Activated CD4-positive, alpha-beta T cell treated with anti-CD3 and anti-CD28 coated beads for 36 hours (primary cell): Measurements from ENCODE around the gene TBCC. TPM values are rescaled to one million over a fixed set of nuclear protein-coding genes. Genes with fewer than 3 reads are reported as not detected.
"Not testable (repeated sequence)": the region's sequence is repeated elsewhere in the genome, so short reads cannot be mapped to it uniquely, and the experiment has no call there.

Experiments
- ATAC-seq: fragments of 200-7000 bp; cut with Tn5 transposase; one replicate; pipeline ENCODE4 v1.10.0; 2021; ENCODE audit warnings: mild to moderate bottlenecking, moderate library complexity
- CTCF ChIA-PET: fragments of 350-600 bp; sonication (Branson Sonifier 250); formaldehyde crosslinking; loops from one replicate; lab custom pipeline; 2021; ENCODE audit warnings: antibody characterized with exemption; lab: Charles Lee
- POLR2A ChIA-PET: fragments of 350-600 bp; sonication (Branson Sonifier 250); formaldehyde crosslinking; loops from one replicate; lab custom pipeline; 2021; ENCODE audit warnings: antibody characterized with exemption, inconsistent platforms; lab: Charles Lee
- DNase-seq: peaks from one replicate; pipeline ENCODE4 v3.0.0-alpha.2; 2020
- H3K27ac Mint-ChIP-seq: one replicate; pipeline ENCODE4 v1.8.0; 2021; ENCODE audit warnings: mixed read lengths
- H3K27me3 Mint-ChIP-seq: one replicate; pipeline ENCODE4 v1.8.0; 2021; ENCODE audit warnings: mixed read lengths
- H3K36me3 Mint-ChIP-seq: one replicate; pipeline ENCODE4 v1.8.0; 2021; ENCODE audit warnings: low read depth, mixed read lengths
- H3K4me1 Mint-ChIP-seq: one replicate; pipeline ENCODE4 v1.8.0; 2021; ENCODE audit warnings: mixed read lengths
- H3K4me3 Mint-ChIP-seq: one replicate; pipeline ENCODE4 v1.8.0; 2021; ENCODE audit warnings: mild to moderate bottlenecking, moderate library complexity, mixed read lengths
- H3K9me3 Mint-ChIP-seq: one replicate; pipeline ENCODE4 v1.8.0; 2021; ENCODE audit warnings: low read depth, mixed read lengths
- intact Hi-C, 2 experiments: fragments of 100-400 bp; cut with DNase I in 1 of 2; cut with micrococcal nuclease in 1 of 2; formaldehyde crosslinking; loops; one replicate each; pipeline versions ENCODE4 v1.14.2 to v1.15.1; 2022 to 2024; cut with DNase I, micrococcal nuclease
- total RNA-seq, 2 experiments: library from RNA; stranded (reverse); gene quantifications; one replicate each; pipeline ENCODE4 v1.2.3, GENCODE V29; 2021

The TBCC gene
- total RNA-seq, 2 experiments from 2014 or later: 14.7 to 15.3 TPM

GRCh38 chr6:42733867-42734481 lies 11.9 kb downstream of the TBCC start:
- H3K27me3 Mint-ChIP-seq, intact Hi-C loops, H3K4me1 Mint-ChIP-seq, H3K4me3 Mint-ChIP-seq, H3K27ac Mint-ChIP-seq, DNase-seq, H3K9me3 Mint-ChIP-seq, ATAC-seq, H3K36me3 Mint-ChIP-seq, POLR2A ChIA-PET: not testable (repeated sequence)
- CTCF ChIA-PET: interaction anchor here (0.6 to 1.3 kb wide), 2 partner anchors 8 to 275 kb away, joined by 3 to 4 read pairs; no protein-coding TSS in a partner anchor

- no peak for ATAC-seq
- H3K36me3 Mint-ChIP-seq: no peaks in the 10 kb centered on the region
- H3K27ac Mint-ChIP-seq: no peak overlapping the region
- ChIA-PET CTCF (interaction anchor here (0.5 to 1.8 kb wide), 6 partner anchors 17 to 150 kb away, joined by 3 to 13 read pairs (median 4); partner anchors contain the start of gene RPL7L1), POLR2A (interaction anchor here (0.6 kb wide), 1 partner anchor 59 kb away, joined by 4 read pairs; no protein-coding TSS in a partner anchor)
- no peak overlapping the region for H3K4me3 Mint-ChIP-seq
- peaks cover 19% of the 10 kb centered on the region for H3K4me1 Mint-ChIP-seq
- no peaks in the 10 kb centered on the region for H3K9me3 Mint-ChIP-seq
- no peak for DNase-seq
- intact Hi-C loops: no loop called here
- H3K27me3 Mint-ChIP-seq: no peaks in the 10 kb centered on the region
These were observed 16.2 kb downstream of the TBCC start for GRCh38 chr6:42729731-42730130.

GRCh38 chr6:42727627-42728026 lies 18.3 kb downstream of the TBCC start:
- peak overlapping the region; percentile 69 for H3K4me3 Mint-ChIP-seq
- DNase-seq (no peak), ATAC-seq (no peak)
- peaks cover 19% of the 10 kb centered on the region for H3K4me1 Mint-ChIP-seq
- ChIA-PET POLR2A (interaction anchor here (0.5 to 2.6 kb wide), 4 partner anchors 18 to 152 kb away, joined by 3 to 12 read pairs (median 4); partner anchors contain the start of genes RPL7L1 and TBCC), CTCF (interaction anchor here (0.6 to 4.5 kb wide), 19 partner anchors 10 to 169 kb away, joined by 3 to 54 read pairs (median 6); partner anchors contain the start of gene TBCC)
- peak overlapping the region; percentile 95 for H3K27ac Mint-ChIP-seq
- intact Hi-C loops: loop anchor here in 1 of 2 experiments (2.0 kb wide), 1 partner anchor 171 kb away; no protein-coding TSS in a partner anchor
- H3K9me3 Mint-ChIP-seq: no peaks in the 10 kb centered on the region
- no peaks in the 10 kb centered on the region for H3K36me3 Mint-ChIP-seq
- no peaks in the 10 kb centered on the region for H3K27me3 Mint-ChIP-seq

- Mint-ChIP-seq H3K27ac (peak overlapping the region; percentile 95), H3K36me3 (no peaks in the 10 kb centered on the region), H3K9me3 (no peaks in the 10 kb centered on the region), H3K27me3 (no peaks in the 10 kb centered on the region), H3K4me1 (peaks cover 19% of the 10 kb centered on the region), H3K4me3 (peak overlapping the region; percentile 69)
- CTCF ChIA-PET: interaction anchor here (0.6 to 4.5 kb wide), 34 partner anchors 7 to 648 kb away, joined by 3 to 54 read pairs (median 5); partner anchors contain the start of genes RPL7L1 and TBCC
- POLR2A ChIA-PET: interaction anchor here (0.5 to 2.6 kb wide), 5 partner anchors 19 to 158 kb away, joined by 3 to 12 read pairs (median 4); partner anchors contain the start of genes RPL7L1 and TBCC
- peak; percentile 2 for ATAC-seq
- intact Hi-C loops: loop anchor here in 1 of 2 experiments (2.0 kb wide), 1 partner anchor 172 kb away; no protein-coding TSS in a partner anchor
- DNase-seq: peak; percentile 21
These were observed 18.8 kb downstream of the TBCC start for GRCh38 chr6:42727087-42727611.

- H3K27ac Mint-ChIP-seq: peak overlapping the region; percentile 95
- no peaks in the 10 kb centered on the region for H3K27me3 Mint-ChIP-seq
- H3K4me1 Mint-ChIP-seq: peaks cover 19% of the 10 kb centered on the region
- CTCF ChIA-PET: interaction anchor here (0.6 to 4.5 kb wide), 53 partner anchors 8 to 994 kb away, joined by 3 to 54 read pairs (median 4); partner anchors contain the start of genes RPL7L1 and TBCC
- peak overlapping the region; percentile 69 for H3K4me3 Mint-ChIP-seq
- peak; percentile 98 for ATAC-seq
- no peaks in the 10 kb centered on the region for H3K9me3 Mint-ChIP-seq
- no peaks in the 10 kb centered on the region for H3K36me3 Mint-ChIP-seq
- intact Hi-C loops: loop anchor here (1.0 to 2.0 kb wide), 6 partner anchors 20 to 173 kb away; partner anchors contain the start of genes TBCC (in 2 of the 2) and RPL7L1 (in 1 of the 2)
- POLR2A ChIA-PET: interaction anchor here (0.6 to 2.6 kb wide), 4 partner anchors 19 to 159 kb away, joined by 3 to 12 read pairs (median 4); partner anchors contain the start of gene TBCC
- peak; percentile 85 for DNase-seq
These were observed 19.3 kb downstream of the TBCC start for GRCh38 chr6:42726485-42727086.

- Mint-ChIP-seq H3K27me3 (no peaks in the 10 kb centered on the region), H3K27ac (peak overlapping the region; percentile 95), H3K4me1 (peaks cover 19% of the 10 kb centered on the region), H3K9me3 (no peaks in the 10 kb centered on the region), H3K36me3 (no peaks in the 10 kb centered on the region), H3K4me3 (peak overlapping the region; percentile 69)
- ATAC-seq (no peak), DNase-seq (no peak)
- ChIA-PET POLR2A (interaction anchor here (0.6 to 2.6 kb wide), 5 partner anchors 20 to 159 kb away, joined by 3 to 12 read pairs (median 5); partner anchors contain the start of gene TBCC), CTCF (interaction anchor here (0.5 to 4.5 kb wide), 52 partner anchors 8 to 994 kb away, joined by 3 to 54 read pairs (median 4); partner anchors contain the start of genes RPL7L1 and TBCC)
- intact Hi-C loops: loop anchor here (1.0 to 2.0 kb wide), 6 partner anchors 20 to 173 kb away; partner anchors contain the start of genes TBCC (in 2 of the 2) and RPL7L1 (in 1 of the 2)
These were observed 19.9 kb downstream of the TBCC start for GRCh38 chr6:42726026-42726425.

- ATAC-seq (no peak), DNase-seq (no peak)
- Mint-ChIP-seq H3K36me3 (no peaks in the 10 kb centered on the region), H3K27ac (no peak overlapping the region), H3K4me1 (peaks cover 19% of the 10 kb centered on the region), H3K4me3 (no peak overlapping the region), H3K27me3 (no peaks in the 10 kb centered on the region), H3K9me3 (no peaks in the 10 kb centered on the region)
- ChIA-PET CTCF (interaction anchor here (0.6 to 4.5 kb wide), 6 partner anchors 22 to 165 kb away, joined by 3 to 54 read pairs (median 5); no protein-coding TSS in a partner anchor), POLR2A (no interaction called here)
- intact Hi-C loops: loop anchor here in 1 of 2 experiments (2.0 kb wide), 1 partner anchor 508 kb away; the partner anchor contains the start of gene MRPS10
These were observed 21.1 kb downstream of the TBCC start for GRCh38 chr6:42724825-42725224.

GRCh38 chr6:42722497-42722896 lies 23.4 kb downstream of the TBCC start, which contains the start of gene PRPH2:
TSS of gene PRPH2 (minus strand) at chr6:42722597. CDS start at chr6:42722334, 263 bp downstream.
- ChIA-PET POLR2A (interaction anchor here (0.7 kb wide), 1 partner anchor 128 kb away, joined by 3 read pairs; no protein-coding TSS in a partner anchor), CTCF (interaction anchor here (0.9 kb wide), 1 partner anchor 421 kb away, joined by 3 read pairs; no protein-coding TSS in a partner anchor)
- H3K27me3 Mint-ChIP-seq: no peaks in the 10 kb centered on the region
- H3K27ac Mint-ChIP-seq: no peak within 1 kb of the TSS
- no peak for DNase-seq
- no peak within 1 kb of the TSS for H3K4me3 Mint-ChIP-seq
- intact Hi-C loops: no loop called here
- ATAC-seq: no peak
- H3K9me3 Mint-ChIP-seq: no peaks in the 10 kb centered on the region
- peaks cover 17% of the 10 kb centered on the region for H3K4me1 Mint-ChIP-seq
- H3K36me3 Mint-ChIP-seq: no peaks in the 10 kb centered on the region

- CTCF ChIA-PET: no interaction called here
These were observed 25.2 kb downstream of the TBCC start for GRCh38 chr6:42720739-42721138.

GRCh38 chr6:42715871-42716270 lies 30.0 kb downstream of the TBCC start:
- ATAC-seq (no peak), DNase-seq (no peak)
- Mint-ChIP-seq H3K27me3 (peaks cover 2% of the 10 kb centered on the region), H3K27ac (no peak overlapping the region), H3K36me3 (no peaks in the 10 kb centered on the region), H3K9me3 (peaks cover 5% of the 10 kb centered on the region), H3K4me3 (no peak overlapping the region), H3K4me1 (no peaks in the 10 kb centered on the region)
- intact Hi-C loops: no loop called here
- ChIA-PET CTCF (no interaction called here), POLR2A (no interaction called here)

More at GRCh38 chr6:42720739-42721138, 25.2 kb downstream of the TBCC start:
- Mint-ChIP-seq H3K27ac (no peak overlapping the region), H3K4me1 (peaks cover under 1% of the 10 kb centered on the region), H3K4me3 (no peak overlapping the region), H3K36me3 (no peaks in the 10 kb centered on the region), H3K27me3 (no peaks in the 10 kb centered on the region), H3K9me3 (no peaks in the 10 kb centered on the region)
- no peak for ATAC-seq
- intact Hi-C loops: no loop called here
- no peak for DNase-seq
- POLR2A ChIA-PET: no interaction called here
